CD4-positive, alpha-beta T cell treated with Interleukin-4 for 1 hour (primary cell): ENCODE results near the gene ST6GALNAC2.
A peak's percentile ranks its signal among the peaks of the same experiment; 100 is the strongest.
"Not testable (repeated sequence)": the region's sequence is repeated elsewhere in the genome, so short reads cannot be mapped to it uniquely, and the experiment has no call there.

Source experiments
- DNase-seq, 2 donors: peaks; one replicate each; pipeline ENCODE4 v3.0.0-alpha.2; 2020 to 2022

Gene ST6GALNAC2

DNA sequence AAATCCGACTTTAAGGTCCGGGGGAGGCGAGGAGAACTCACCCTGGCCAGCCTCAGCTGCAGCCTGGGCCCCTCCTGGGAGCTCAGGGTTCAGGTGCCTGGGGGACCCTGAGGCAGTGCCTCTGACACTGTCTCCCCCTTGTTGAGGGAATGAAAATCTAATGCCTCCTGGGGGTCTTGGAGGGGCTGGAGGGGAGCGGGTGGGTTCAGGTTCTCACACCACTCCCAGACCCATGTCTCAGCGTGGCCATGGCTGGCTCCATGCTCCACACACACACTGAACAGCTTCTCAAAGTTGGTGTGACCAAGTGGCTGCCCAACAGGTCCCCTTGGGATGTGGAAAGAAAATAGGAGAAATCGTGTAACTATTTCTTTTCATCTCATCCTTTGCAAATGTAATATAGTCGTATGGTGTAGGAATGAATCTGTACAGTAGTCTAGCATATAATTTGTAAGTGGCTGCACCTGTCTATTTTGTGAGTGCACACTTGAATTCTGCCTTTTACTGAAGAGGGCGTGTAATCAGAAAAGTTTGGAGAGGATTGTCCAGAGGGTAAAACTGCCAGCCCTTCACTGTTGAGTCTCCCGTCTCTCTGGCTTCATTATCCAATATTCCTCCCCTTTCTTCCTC lies 46.6 kb downstream of the ST6GALNAC2 start:
- DNase-seq = no peak

GRCh38 chr17:76538281-76538931 lies 47.3 kb downstream of the ST6GALNAC2 start:
- no peak for DNase-seq

DNA sequence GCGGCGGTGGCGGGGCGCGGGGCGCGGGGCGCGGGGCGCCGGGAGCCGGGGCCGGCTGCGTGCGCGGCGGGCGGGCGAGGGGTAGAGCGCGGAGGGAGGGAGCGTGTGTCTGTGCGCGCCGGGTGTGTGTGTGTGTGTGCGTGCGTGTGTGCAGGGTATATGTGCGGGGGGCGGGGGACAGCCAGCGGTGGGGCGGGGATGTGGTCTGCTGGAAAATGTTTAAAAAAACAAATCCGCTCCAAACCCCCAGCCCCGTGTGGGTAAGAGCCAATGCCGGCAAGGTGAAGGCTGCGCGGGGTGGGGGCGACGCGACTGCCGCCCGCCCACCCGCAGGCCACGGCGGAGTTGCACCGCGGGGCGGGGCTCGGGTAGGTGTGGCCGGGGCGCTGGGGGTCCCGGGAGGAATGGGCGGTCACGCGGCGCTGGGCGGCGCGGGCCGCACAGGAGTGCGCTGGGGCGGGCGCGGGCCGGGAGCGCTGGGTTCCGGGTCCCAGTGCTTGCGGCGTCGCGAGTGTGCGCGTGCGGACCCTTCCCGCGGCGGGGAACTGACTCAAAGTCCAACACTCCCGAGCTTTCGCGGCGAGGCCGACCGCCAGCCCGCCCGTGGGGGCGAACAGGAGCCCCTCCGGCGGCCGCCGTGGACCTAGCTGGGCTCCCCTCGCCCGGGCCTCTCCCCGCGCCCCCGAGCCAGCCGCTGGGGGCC lies 47.9 kb downstream of the ST6GALNAC2 start, which contains the start of gene CYGB:
Gene CYGB, minus strand, starts transcription at position 132 of the 703 bp plus-strand sequence. CDS start 167 bp downstream, outside the sequence.
- DNase-seq = no peak

DNA sequence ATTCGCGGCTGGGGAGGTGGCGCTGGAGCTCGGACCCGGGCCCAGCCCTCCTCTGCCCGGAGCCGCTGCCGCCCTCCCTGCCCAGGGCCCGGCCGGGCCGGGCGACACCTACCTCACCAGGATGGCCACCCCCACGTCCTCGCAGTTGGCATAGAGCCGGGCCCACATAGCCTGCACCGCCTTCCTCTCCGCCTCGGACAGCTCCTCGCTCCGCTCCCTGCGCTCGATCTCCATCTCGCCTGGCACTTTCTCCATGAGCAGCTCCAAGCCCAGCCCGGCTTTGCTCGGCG lies 48.4 kb downstream of the ST6GALNAC2 start:
- no peak for DNase-seq

DNA sequence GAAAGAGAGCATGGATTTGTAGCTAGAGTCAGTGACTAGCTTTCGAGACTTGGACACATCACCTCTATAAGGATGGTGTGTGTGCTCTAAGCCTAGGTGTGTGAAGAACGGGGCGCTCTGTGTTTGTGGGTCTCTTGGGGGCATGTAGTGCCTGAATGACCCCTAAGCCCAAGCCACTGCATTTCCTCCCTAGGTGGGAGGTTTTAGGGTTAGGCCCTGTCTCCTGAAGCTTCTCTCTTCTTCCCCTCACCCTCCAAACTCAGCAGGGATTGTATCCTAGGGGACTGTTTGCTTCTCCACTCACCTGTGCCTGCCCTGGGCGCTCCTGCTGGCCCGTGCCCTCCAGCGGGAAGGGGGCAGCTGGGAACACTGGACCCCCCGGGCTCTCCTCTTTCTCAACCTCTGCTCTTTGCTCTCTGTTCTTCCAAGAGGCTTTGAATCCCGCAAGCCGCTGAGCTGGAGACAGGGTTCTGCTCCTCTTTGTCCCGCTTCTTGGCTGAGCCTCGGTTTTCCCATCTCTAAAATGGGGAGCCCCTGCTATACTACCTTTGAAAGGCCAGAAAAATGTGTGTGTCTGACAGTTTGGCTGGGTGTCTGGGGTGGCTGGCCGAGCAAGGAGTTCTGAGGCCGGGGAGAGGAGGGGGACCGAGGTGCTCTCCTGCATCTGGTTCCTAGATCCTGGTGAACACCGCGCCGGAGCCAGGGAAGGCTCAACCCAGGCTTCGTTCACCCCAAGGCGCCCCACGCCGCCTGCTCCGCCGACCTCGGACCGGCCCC lies 49.0 kb downstream of the ST6GALNAC2 start:
- DNase-seq = no peak

DNA sequence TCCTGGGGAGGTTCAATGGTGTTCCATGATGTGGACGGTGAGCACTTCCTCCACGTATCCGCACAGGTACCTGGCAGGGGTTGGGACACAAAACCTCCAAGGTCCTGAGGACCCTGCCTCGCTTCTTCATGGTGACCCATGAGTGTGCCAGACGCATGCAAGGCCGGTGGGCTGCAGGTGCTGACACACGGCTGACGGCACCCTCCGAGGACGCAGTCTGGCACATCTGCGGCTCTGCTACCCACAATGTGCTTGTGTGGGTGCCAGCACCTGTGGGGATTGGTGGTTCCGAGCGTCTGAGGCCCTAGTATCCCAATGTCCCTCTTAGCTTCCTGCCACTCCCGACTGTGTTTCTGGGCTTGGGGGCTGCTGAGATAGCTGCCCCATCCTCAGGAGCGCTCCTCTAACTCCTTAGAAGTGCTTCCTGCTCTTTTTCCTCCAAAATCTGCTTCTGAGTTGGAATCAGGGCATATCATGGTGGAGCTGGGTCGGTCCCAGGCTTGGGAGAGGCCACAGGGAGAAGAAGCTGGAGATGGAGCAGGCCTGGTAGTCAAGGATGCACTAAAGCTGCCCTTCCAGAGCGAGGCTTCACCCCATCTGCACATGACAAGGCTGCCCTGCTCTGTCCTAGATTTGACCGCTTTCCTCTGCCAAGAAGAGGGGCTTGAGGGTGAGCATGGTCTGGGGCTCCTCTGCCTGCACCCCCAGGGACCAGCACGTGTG lies 49.7 kb downstream of the ST6GALNAC2 start:
- DNase-seq = no peak

GRCh38 chr17:76534831-76535732 lies 50.6 kb downstream of the ST6GALNAC2 start:
- no peak for DNase-seq

DNA sequence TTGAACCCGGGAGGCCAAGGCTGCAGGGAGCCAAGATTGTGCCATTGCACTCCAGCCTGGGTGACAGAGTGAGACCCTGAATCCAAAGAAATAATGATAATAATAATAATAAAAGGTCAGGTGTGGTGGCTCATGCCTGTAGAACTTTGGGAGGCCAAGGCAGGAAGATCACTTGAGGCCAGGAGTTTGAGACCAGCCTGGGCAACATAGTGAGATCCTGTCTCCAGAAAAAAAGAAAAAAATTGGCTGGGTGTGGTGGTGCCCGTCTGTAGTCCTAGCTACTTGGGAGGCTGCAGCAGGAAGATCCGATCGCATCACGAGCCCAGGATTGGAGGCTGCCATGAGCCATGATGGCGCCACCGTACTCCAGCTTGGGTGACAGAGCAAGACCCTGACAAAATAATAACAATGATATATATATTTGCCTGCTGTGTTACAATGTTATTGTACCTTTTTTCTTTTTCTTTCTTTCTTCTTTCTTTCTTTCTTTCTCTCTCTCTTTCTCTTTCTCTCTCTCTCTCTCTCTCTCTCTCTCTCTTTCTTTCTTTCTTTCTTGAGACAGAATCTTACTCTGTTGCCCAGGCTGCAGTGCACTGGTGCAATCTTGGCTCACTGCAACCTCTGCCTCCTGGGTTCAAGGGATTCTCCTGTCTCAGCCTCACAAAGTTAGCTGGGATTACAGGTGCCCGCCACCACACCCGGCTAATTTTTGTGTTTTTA lies 51.9 kb downstream of the ST6GALNAC2 start:
- DNase-seq = not testable (repeated sequence)

GRCh38 chr17:76532072-76532651 lies 53.5 kb downstream of the ST6GALNAC2 start:
- DNase-seq = no peak

DNA sequence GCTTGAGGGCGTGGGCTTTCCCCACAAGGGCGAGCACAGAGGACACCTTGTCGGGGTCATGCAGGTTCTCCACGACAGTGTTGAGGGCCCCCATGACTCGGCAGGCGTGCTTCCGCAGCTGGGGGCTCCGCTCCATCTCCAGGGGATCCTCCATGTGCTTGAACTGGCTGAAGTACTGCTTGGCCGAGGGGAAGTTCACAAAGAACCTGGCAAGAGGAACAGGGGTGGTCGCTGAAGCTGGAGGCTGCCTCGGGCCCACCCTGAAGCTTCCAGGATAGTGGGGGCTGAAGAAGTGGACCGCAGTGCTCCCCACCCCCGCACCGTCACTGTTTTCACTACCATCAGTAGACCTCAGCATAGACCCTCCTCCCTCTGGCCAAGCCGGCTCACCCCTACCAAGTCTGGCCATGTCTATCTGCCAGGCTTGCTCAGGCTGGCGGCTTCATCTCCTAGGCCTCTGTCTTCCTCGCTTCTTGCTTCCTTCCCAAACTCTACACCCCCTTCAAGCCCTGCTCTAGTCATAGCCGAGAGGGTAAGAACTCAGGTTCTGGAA lies 54.1 kb downstream of the ST6GALNAC2 start:
- DNase-seq = no peak

- DNase-seq = no peak
These were observed 54.7 kb downstream of the ST6GALNAC2 start for GRCh38 chr17:76530811-76531485.

GRCh38 chr17:76530095-76530723 lies 55.5 kb downstream of the ST6GALNAC2 start:
- DNase-seq = no peak

GRCh38 chr17:76529224-76530094 lies 56.2 kb downstream of the ST6GALNAC2 start:
- DNase-seq = no peak

DNA sequence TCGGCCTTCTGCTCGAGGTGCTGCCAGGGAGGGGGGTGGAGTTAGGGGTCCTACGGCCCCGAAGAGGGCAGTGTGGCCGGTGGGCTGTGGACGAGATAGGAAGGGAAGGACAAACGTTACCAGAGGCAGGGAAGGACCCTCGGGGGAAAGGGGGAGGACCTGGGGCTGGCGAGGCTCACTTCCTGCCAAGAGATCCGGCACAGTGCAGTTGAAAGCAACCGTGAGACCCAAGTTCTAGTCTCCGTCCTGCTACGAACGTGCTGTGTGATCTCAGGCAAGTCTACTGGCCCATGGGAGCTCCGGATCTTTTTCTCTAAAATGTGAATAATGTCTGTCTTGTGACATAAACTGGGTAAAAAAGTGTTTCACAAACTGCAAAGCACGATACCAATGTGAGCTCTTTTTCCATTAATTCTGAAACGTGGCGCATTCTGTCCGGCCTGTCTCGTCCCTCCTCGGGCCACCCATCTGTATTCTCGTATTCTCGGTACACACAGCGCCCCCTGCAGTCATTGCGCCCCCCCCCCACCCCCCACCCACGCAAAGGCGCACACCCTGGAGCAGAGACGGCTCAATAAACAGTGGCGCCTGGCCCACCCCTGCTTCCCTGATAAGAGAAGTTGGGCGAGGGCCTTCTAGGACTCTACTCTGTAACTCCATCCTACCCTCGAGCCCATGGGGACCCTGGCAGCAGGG lies 57.0 kb downstream of the ST6GALNAC2 start:
- peak in 1 of 2 donors; percentile 25 for DNase-seq

GRCh38 chr17:76528156-76528527 lies 57.5 kb downstream of the ST6GALNAC2 start:
- DNase-seq = no peak

- DNase-seq = peak; percentile 61 to 66
These were observed 58.1 kb downstream of the ST6GALNAC2 start for GRCh38 chr17:76527430-76528111.

DNA sequence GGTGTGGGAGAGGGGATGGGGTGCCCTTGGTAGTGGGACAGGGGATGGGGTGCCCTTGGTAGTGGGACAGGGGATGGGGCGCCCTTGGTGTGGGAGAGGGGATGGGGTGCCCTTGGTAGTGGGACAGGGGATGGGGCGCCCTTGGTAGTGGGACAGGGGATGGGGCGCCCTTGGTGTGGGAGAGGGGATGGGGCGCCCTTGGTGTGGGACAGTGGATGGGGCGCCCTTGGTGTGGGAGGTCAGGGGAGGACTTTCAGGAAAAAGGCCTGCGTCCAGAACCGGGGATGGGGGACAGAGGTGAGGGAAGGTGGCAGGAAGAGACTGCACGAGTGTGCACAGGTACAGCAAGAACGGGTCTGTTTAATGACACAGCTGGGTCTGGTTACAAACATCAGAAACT lies 58.6 kb downstream of the ST6GALNAC2 start:
- not testable (repeated sequence) for DNase-seq
